Measurements from ENCODE around the gene POLR2J. TPM values are rescaled to one million over a fixed set of nuclear protein-coding genes. Genes with fewer than 3 reads are reported as not detected.

Gene POLR2J
- total and polyA plus RNA-seq, 5 donors = 51.0 to 176 (median 62.3) TPM

DNA sequence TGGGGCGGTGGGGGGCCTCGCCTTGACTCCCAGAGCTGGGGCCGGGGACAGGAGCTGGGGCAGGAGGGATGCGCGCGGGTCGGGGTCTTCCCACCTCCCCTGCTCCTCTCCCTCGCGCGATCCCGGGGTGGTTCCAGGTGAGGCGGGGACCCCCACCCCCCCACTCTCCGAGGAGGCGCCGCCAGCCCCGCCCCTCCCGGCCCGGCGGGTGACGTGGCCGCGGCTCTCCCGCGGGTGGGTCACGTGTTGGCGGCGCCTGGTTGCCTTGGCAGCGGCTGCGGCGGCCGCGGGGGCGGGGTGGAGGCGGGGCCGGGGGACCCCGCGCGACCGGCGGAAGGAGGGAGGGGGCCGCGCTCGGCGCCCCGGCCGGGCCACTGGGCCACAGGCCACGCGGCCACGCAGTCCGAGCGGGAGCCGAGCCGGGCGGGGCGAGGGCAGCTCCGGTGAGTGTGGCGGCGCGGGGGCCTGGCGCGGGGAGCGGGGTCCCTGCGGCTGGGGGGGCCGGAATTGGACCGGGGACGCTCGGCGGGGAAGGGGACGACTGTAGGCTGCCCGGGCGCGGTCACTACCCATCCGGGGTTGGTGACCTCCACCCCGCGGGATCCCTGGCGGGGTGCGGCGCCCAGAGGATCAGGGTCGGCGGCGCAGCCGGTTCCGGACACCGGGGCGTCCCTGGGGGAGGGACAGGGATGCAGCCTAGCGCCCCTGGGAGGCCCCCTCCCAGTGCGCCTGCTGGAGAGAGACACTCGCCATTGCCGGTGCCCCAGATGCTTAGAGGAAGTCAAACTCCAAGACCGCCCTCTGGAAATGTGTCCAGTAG is 45.3 kb downstream of the POLR2J start, which contains the start of gene ORAI2:
TSS of gene ORAI2 (plus strand) at position 357 of the 820 bp plus-strand sequence. CDS start 5,382 bp downstream, outside the sequence.
- H3K27ac ChIP-seq (ENCODE audit: low read length) = no peak within 1 kb of the TSS
- ATAC-seq (peak; percentile 84 to 85), DNase-seq (peak; percentile 84 to 94 (median 92))
- no peaks in the 10 kb centered on the region for H3K27me3 ChIP-seq (ENCODE audit: control insufficient read depth, insufficient read depth)
- WGBS = 1% methylated on average over 90 of the region's 90 CpGs
- intact Hi-C loops (cut with DNase I) = no loop called here
- no peaks in the 10 kb centered on the region for H3K9me3 ChIP-seq (ENCODE audit: control insufficient read depth, low read length)
- H3K4me3 ChIP-seq (ENCODE audit: low read length) = peak within 1 kb of the TSS; percentile 89
- peaks cover 2% of the 10 kb centered on the region for H3K4me1 ChIP-seq (ENCODE audit: control insufficient read depth, insufficient read depth, low read length)

DNA sequence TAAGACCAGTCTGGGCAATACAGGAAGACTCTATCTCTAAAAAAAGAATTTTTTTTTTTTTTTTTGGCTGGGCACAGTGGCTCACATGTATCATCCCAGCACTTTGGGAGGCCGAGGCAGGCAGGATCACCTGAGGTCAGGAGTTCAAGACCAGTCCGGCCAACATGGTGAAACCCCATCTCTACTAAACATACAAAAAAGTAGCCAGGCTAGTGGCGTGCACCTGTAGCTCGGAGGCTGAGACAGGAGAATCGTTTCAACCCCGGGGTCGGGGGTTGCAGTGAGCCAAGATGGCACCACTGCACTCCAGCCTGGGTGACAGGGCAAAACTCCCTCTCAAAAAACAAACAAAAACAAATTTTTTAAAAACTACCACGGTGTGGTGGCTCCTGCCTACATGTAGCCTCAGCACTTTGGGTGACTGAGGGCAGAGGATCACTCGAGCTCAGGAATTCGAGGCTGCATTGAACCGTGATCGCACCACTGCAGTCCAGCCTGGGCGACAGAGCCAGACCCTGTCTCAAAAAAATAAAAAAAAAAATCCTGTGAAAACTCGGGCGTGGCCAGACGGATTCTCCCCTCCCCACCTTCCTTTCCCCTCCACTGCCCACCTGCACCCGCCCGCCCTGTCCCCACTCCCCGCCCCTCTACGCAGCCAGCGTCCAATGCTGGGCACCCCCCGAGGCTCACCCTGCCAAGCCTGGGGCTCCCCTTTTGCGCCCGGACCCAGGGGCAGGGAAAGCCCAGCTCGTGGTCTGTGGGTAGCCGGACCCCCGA is 46.1 kb downstream of the POLR2J start:
- ATAC-seq (peak; percentile 21 to 37), DNase-seq (no peak)
- Histone ChIP-seq H3K4me1 (ENCODE audit: control insufficient read depth, insufficient read depth, low read length) (peaks cover 2% of the 10 kb centered on the region), H3K4me3 (ENCODE audit: low read length) (peak overlapping the region; percentile 89), H3K27ac (ENCODE audit: low read length) (no peak overlapping the region), H3K9me3 (ENCODE audit: control insufficient read depth, low read length) (no peaks in the 10 kb centered on the region), H3K27me3 (ENCODE audit: control insufficient read depth, insufficient read depth) (no peaks in the 10 kb centered on the region)
- intact Hi-C loops (cut with DNase I) = no loop called here
- WGBS = 36% methylated on average over 27 of the region's 27 CpGs

DNA sequence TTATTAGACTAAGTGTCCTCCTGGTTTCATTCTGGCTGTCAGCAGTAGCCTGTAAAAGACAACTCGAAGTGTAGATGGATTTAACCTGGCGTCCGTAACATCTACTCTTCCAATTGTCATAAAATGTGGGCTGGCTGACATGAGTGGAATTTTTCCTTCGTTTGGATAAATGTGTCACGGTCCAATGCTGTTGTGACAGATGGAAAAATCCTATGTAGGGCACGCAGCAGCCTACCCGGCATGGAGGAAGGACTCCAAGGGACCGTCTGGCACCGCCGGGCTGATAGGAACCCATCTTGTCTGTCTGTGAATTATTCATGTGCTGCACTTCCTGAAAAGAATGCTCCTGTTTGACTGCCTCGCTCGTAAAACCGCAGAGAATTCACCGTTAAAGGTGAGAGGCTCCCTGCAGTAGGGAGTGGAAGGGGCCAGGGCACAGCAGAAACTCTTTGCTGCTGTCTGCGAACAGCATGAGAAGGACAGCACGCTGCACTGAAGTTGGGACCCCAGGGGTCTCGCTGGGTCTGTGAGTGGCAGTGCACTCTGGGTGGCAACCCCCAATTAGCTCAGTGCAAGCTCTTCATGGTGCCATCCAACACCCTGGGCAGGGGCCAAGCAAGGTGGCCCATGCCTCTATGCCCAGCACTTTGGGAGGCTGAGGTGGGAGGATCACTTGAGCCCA is 47.0 kb downstream of the POLR2J start:
- Histone ChIP-seq H3K9me3 (ENCODE audit: control insufficient read depth, low read length) (no peaks in the 10 kb centered on the region), H3K4me1 (ENCODE audit: control insufficient read depth, insufficient read depth, low read length) (peaks cover 2% of the 10 kb centered on the region), H3K27me3 (ENCODE audit: control insufficient read depth, insufficient read depth) (no peaks in the 10 kb centered on the region), H3K4me3 (ENCODE audit: low read length) (no peak overlapping the region), H3K27ac (ENCODE audit: low read length) (no peak overlapping the region)
- 44% methylated on average over 17 of the region's 17 CpGs for WGBS
- intact Hi-C loops (cut with DNase I) = no loop called here
- DNase-seq (no peak), ATAC-seq (no peak)

DNA sequence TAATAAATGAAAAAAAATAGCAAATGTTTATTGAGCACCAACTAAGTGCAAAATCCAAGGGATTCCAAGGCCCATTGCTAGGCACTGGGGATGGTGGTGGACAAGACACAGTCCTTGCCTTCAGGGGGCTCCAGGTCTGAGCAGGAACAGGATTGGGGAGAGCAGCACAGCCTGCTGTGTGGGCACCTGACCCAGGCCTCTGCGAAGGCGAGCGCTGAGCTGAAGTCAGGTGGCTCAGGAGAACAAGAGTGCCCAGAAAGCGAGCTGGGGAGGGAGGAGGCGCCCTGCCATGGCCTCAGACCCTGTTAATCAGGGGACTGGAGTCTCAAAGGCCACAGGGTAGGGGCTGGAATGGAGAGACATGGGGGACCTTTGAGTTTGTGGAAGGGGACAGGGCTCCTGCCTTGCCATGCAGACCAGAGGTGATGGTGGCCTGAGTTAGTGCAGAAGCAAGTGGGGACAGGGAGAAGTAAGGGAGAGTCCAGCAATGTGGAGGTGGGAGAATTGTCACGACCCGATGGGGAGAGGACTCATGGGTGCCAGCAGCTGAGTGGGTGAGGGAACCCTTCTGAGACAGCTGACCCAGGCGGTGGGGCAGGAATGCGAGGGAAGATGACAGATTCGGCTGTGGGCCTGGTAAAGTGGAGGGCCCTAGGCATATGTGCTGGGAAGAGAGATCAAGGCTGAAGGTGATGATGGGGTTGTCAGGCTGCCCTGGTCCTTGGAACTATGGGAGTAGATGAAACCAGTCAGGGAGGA is 49.4 kb downstream of the POLR2J start:
- DNase-seq (no peak), ATAC-seq (no peak)
- Histone ChIP-seq H3K4me1 (ENCODE audit: control insufficient read depth, insufficient read depth, low read length) (peaks cover 2% of the 10 kb centered on the region), H3K27me3 (ENCODE audit: control insufficient read depth, insufficient read depth) (no peaks in the 10 kb centered on the region), H3K9me3 (ENCODE audit: control insufficient read depth, low read length) (no peaks in the 10 kb centered on the region), H3K4me3 (ENCODE audit: low read length) (no peak overlapping the region), H3K27ac (ENCODE audit: low read length) (no peak overlapping the region)
- WGBS = 93% methylated on average over 10 of the region's 10 CpGs
- intact Hi-C loops (cut with DNase I) = no loop called here

DNA sequence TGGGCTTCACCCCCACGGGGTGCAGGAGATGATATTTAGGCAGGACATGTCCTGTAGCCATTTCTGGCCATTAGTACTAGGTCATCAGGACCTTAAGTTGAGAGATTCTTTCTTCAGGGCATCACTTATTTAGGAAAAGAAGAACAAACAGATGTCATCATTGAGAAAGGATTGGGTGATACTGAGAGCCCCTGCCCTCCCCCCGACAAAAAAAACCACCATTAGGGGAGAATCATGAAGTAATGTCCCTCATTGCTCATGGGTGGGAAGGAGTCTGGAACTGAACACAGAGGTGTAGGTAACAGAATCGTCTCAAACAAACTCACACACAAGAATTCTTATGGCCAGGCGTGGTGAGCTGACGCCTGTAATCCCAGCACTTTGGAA is 51.7 kb downstream of the POLR2J start:
- DNase-seq (no peak), ATAC-seq (no peak)
- intact Hi-C loops (cut with DNase I) = no loop called here
- no peak overlapping the region for H3K27ac ChIP-seq (ENCODE audit: low read length)
- H3K27me3 ChIP-seq (ENCODE audit: control insufficient read depth, insufficient read depth) = no peaks in the 10 kb centered on the region
- H3K9me3 ChIP-seq (ENCODE audit: control insufficient read depth, low read length) = no peaks in the 10 kb centered on the region
- no peaks in the 10 kb centered on the region for H3K4me1 ChIP-seq (ENCODE audit: control insufficient read depth, insufficient read depth, low read length)
- 88% methylated on average over 5 of the region's 5 CpGs for WGBS
- H3K4me3 ChIP-seq (ENCODE audit: low read length) = no peak overlapping the region

DNA sequence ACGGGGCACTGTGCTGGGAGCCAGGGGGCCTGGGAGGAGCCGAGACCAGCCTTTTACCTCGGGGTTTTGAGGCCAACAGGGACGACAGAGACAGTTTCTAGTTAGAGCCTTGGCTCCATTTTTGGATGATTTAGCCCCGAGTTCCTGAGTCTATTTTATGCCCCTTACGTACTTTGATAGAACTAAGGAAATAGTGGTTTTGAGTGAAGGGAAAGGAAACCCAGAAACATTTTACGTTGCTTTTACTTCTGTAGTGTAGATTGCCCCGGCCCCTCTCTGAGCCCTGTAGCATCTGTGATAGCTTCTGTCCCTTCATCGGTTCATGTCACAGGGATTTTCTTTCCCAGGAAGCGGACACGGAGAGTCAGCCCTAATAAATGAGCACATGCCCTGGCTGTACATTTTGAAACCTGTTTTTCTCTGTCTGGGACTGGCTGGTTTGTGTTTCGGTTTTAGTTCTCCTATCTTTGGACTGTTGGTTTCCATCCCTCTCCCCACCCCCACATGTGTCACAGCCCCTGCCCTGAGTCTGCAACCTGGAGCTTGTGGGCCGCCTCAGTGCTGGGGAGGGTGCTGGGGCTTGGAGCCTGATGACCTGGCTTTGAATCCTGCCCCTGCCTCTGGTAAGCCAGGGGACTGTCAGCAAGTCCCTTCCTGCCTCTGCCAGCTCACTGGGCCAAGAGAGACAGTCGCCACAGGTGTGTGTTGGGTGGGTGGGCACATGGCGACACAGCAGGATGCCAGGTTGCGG is 52.3 kb downstream of the POLR2J start:
- intact Hi-C loops (cut with DNase I) = no loop called here
- H3K27ac ChIP-seq (ENCODE audit: low read length) = no peak overlapping the region
- DNase-seq (no peak), ATAC-seq (peak; percentile 39 to 40)
- H3K9me3 ChIP-seq (ENCODE audit: control insufficient read depth, low read length) = no peaks in the 10 kb centered on the region
- WGBS = 82% methylated on average over 16 of the region's 16 CpGs
- H3K4me3 ChIP-seq (ENCODE audit: low read length) = no peak overlapping the region
- H3K4me1 ChIP-seq (ENCODE audit: control insufficient read depth, insufficient read depth, low read length) = no peaks in the 10 kb centered on the region
- no peaks in the 10 kb centered on the region for H3K27me3 ChIP-seq (ENCODE audit: control insufficient read depth, insufficient read depth)

DNA sequence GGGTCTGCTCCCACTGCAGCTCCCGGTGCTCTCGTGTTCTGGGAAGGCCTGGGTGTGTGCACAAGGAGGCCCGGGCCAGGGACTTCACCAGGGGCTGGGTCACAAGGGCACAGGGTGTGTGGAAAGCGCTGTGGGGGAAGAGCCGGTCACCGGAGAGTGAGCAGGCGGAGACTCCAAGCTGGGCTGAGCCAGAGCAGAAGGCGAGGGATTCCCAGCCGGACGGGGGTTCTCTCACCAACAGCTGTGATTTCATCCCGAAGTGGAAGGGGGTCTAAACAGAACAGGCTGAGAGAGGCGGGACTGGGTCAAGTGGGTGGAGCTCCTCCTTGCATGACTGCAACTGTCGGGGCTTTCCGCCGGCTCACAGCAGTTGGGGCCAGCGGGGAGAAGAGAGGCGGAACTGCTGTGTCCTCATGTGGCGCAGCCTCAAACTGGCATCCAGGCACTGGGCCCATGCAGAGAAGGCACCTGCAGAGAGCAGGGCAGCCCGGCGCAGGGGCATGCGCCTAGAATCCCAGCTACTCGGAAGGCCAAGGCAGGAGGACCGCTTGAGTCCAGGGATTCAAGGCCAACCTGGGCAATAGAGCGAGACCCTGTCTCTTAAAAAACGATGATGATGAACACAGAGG is 53.0 kb downstream of the POLR2J start:
- H3K27me3 ChIP-seq (ENCODE audit: control insufficient read depth, insufficient read depth) = no peaks in the 10 kb centered on the region
- DNase-seq (peak; percentile 44 to 82 (median 79)), ATAC-seq (peak; percentile 53 to 59)
- intact Hi-C loops (cut with DNase I) = no loop called here
- no peak overlapping the region for H3K27ac ChIP-seq (ENCODE audit: low read length)
- WGBS = 73% methylated on average over 25 of the region's 25 CpGs
- no peak overlapping the region for H3K4me3 ChIP-seq (ENCODE audit: low read length)
- H3K9me3 ChIP-seq (ENCODE audit: control insufficient read depth, low read length) = no peaks in the 10 kb centered on the region
- no peaks in the 10 kb centered on the region for H3K4me1 ChIP-seq (ENCODE audit: control insufficient read depth, insufficient read depth, low read length)

DNA sequence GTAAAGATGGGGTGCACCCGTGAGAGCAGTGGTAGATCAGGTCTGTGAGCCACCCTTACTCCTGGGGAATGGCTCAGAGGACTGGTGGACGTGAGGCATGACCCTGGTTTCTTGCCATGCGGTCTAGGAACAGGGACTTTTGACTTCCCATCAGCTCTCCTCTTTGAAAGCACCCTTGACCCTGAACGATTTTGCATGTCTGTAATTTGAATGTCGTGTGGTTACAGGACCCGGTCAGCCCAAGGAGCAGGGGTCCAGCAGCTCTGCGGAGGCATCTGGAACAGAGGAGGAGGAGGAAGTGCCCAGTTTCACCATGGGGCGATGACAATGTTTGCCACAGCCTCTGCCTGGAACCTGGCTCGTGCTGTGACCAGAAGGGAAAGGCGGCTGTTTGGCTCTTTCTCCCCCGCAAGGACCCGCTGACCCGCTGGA is 53.9 kb downstream of the POLR2J start:
- Histone ChIP-seq H3K9me3 (ENCODE audit: control insufficient read depth, low read length) (no peaks in the 10 kb centered on the region), H3K27me3 (ENCODE audit: control insufficient read depth, insufficient read depth) (no peaks in the 10 kb centered on the region), H3K4me3 (ENCODE audit: low read length) (no peak overlapping the region), H3K27ac (ENCODE audit: low read length) (no peak overlapping the region), H3K4me1 (ENCODE audit: control insufficient read depth, insufficient read depth, low read length) (no peaks in the 10 kb centered on the region)
- 83% methylated on average over 13 of the region's 13 CpGs for WGBS
- intact Hi-C loops (cut with DNase I) = no loop called here
- no peak for DNase-seq
- no peak for ATAC-seq

DNA sequence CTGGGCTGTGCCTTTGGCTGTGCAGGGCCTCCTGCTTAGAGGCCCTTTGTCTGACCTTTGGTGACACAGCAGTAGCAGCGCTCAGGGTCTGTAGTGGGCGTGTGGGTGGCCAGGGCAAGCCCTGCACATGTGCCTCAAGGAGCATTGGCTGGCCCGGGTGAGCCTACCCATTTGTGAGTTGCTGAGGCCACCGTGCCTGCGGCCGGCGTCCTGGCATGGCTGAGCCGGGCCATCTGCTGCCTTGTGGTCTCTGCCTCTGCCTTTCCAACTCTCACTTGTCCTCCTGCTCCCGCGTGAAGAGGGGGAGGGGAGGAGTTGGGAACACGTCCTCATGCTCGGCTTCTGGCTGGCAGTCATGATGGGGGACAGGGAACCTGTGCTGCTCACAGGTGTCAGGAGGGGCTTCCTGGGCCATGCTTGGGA is 54.6 kb downstream of the POLR2J start:
- H3K27me3 ChIP-seq (ENCODE audit: control insufficient read depth, insufficient read depth) = no peaks in the 10 kb centered on the region
- no peak overlapping the region for H3K27ac ChIP-seq (ENCODE audit: low read length)
- no peak overlapping the region for H3K4me3 ChIP-seq (ENCODE audit: low read length)
- ATAC-seq (no peak), DNase-seq (no peak)
- intact Hi-C loops (cut with DNase I) = no loop called here
- WGBS = 73% methylated on average over 12 of the region's 12 CpGs
- H3K4me1 ChIP-seq (ENCODE audit: control insufficient read depth, insufficient read depth, low read length) = no peaks in the 10 kb centered on the region
- no peaks in the 10 kb centered on the region for H3K9me3 ChIP-seq (ENCODE audit: control insufficient read depth, low read length)

Measured in right cardiac atrium (tissue), 5 donors.